Endothelial cell (in vitro differentiated cells): Measurements from ENCODE around the gene DFFB. TPM values are rescaled to one million over a fixed set of nuclear protein-coding genes. Genes with fewer than 3 reads are reported as not detected.
A peak's percentile ranks its signal among the peaks of the same experiment; 100 is the strongest.

Source experiments
- DNase-seq: peaks from one replicate; pipeline ENCODE4 v3.0.0; 2021; ENCODE audit warnings: low spot score
- H3K27ac Mint-ChIP-seq: one replicate; pipeline ENCODE4 v1.8.0; 2021; ENCODE audit warnings: mixed read lengths, inconsistent platforms; ENCODE audit not compliant: unreplicated experiment
- H3K27me3 Mint-ChIP-seq: one replicate; pipeline ENCODE4 v1.8.0; 2021; ENCODE audit warnings: mild to moderate bottlenecking, moderate library complexity, mixed read lengths, inconsistent platforms; ENCODE audit not compliant: unreplicated experiment
- H3K36me3 Mint-ChIP-seq: one replicate; pipeline ENCODE4 v1.8.0; 2021; ENCODE audit warnings: mild to moderate bottlenecking, low read depth, mixed read lengths, inconsistent platforms; ENCODE audit not compliant: unreplicated experiment
- H3K4me1 Mint-ChIP-seq: one replicate; pipeline ENCODE4 v1.8.0; 2021; ENCODE audit warnings: mild to moderate bottlenecking, mixed read lengths, inconsistent platforms; ENCODE audit not compliant: unreplicated experiment
- H3K4me3 Mint-ChIP-seq: one replicate; pipeline ENCODE4 v1.8.0; 2021; ENCODE audit warnings: mild to moderate bottlenecking, mixed read lengths, inconsistent platforms; ENCODE audit not compliant: unreplicated experiment
- H3K9me3 Mint-ChIP-seq: one replicate; pipeline ENCODE4 v1.8.0; 2021; ENCODE audit warnings: mixed read lengths, inconsistent platforms; ENCODE audit not compliant: unreplicated experiment
- total RNA-seq: library from RNA; stranded (reverse); fragmentation: NEBNext Ultra II Directional; extraction: Animal tissue kit (Norgen Biotek cat#: 25700); gene quantifications from one replicate; pipeline ENCODE4 v1.2.1, GENCODE V29; 2021; ENCODE audit not compliant: unreplicated experiment
- TF ChIP-seq, protein P1 (sequence below): fragments of 200-600 bp; sonication (generic); IDR thresholded peaks from one replicate; pipeline ENCODE4 v1.5.0; 2021; ENCODE audit warnings: antibody characterized with exemption; ENCODE audit not compliant: unreplicated experiment

Gene DFFB
- total RNA-seq, 1 donor from 2014 or later = 6.8 TPM

DNA sequence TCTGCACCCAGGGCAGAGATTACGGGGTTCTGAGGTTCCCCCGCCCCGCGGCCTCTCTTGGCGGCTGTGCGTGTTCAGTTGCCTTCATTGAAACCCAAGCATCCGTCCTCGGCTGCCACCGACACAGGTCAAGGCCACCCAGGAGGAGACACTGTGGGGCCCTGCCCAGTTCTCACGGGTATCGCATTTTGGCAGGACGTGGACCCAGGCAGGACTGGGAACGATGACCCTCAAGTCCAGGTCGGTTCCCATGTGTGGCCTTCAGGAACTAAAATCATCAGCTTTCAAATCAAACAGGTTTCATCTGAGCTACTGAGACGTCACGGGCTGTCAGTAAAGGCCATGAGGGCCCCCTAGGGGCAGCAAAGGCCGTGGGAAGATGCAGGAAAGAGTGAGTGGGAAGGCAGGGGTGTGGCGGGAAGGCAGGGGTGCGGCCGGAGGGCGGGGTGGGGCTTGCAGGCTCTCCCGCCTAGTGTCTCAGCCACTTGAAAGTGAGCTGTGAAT is 49.8 kb downstream of the DFFB start:
- Mint-ChIP-seq H3K36me3 (no peaks in the 10 kb centered on the region), H3K4me1 (peaks cover 7% of the 10 kb centered on the region)

GRCh38 chr1:3907621-3908165 is 50.4 kb downstream of the DFFB start:
- DNase-seq = no peak
- no peaks in the 10 kb centered on the region for H3K9me3 Mint-ChIP-seq
- H3K27ac Mint-ChIP-seq = no peak overlapping the region
- TF ChIP-seq, protein P1, sequence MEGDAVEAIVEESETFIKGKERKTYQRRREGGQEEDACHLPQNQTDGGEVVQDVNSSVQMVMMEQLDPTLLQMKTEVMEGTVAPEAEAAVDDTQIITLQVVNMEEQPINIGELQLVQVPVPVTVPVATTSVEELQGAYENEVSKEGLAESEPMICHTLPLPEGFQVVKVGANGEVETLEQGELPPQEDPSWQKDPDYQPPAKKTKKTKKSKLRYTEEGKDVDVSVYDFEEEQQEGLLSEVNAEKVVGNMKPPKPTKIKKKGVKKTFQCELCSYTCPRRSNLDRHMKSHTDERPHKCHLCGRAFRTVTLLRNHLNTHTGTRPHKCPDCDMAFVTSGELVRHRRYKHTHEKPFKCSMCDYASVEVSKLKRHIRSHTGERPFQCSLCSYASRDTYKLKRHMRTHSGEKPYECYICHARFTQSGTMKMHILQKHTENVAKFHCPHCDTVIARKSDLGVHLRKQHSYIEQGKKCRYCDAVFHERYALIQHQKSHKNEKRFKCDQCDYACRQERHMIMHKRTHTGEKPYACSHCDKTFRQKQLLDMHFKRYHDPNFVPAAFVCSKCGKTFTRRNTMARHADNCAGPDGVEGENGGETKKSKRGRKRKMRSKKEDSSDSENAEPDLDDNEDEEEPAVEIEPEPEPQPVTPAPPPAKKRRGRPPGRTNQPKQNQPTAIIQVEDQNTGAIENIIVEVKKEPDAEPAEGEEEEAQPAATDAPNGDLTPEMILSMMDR = no peak
- H3K27me3 Mint-ChIP-seq = peaks cover 8% of the 10 kb centered on the region
- peaks cover 7% of the 10 kb centered on the region for H3K4me1 Mint-ChIP-seq
- H3K36me3 Mint-ChIP-seq = no peaks in the 10 kb centered on the region
- no peak overlapping the region for H3K4me3 Mint-ChIP-seq

More for the DNA sequence above, 49.8 kb downstream of the DFFB start:
- no peak overlapping the region for H3K4me3 Mint-ChIP-seq
- no peaks in the 10 kb centered on the region for H3K9me3 Mint-ChIP-seq
- peak; percentile 35 for DNase-seq
- H3K27ac Mint-ChIP-seq = no peak overlapping the region
- peaks cover 8% of the 10 kb centered on the region for H3K27me3 Mint-ChIP-seq
- TF ChIP-seq, protein P1 = no peak

DNA sequence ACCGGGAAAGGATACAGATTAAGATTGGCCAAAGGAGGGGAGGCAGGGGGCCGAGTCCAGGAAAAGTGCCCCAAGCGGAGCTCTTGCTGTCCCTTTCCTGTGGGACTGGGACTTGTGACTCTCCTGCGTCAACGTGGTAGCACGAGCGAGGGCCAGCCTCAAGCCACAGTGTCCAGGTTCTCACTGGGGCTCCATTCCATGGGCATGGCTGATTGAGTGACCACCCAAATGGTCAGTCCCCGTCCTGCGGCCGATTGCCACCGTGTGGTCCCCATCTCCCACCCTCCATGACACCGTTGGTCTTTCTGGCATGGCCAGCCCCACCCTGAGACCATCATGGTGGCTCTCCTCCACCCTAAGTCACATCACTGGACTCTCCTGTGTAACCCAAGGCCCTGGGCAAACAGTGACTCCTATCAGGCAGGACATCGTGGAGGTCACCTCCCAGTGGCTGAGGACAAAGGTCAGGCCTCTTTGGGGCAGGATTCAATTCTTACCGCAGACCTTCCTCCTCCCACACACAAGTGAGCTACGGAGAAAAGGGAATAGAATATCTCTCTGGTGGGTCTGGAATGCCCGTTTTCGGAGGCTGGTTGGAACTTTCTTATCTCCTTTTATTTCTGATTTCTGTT is 51.7 kb downstream of the DFFB start:
- H3K4me1 Mint-ChIP-seq = no peaks in the 10 kb centered on the region
- H3K27ac Mint-ChIP-seq = no peak overlapping the region
- peaks cover 6% of the 10 kb centered on the region for H3K27me3 Mint-ChIP-seq
- TF ChIP-seq, protein P1 = no peak
- DNase-seq = no peak
- no peaks in the 10 kb centered on the region for H3K36me3 Mint-ChIP-seq
- no peaks in the 10 kb centered on the region for H3K9me3 Mint-ChIP-seq
- no peak overlapping the region for H3K4me3 Mint-ChIP-seq

GRCh38 chr1:3909615-3910014 is 52.3 kb downstream of the DFFB start:
- TF ChIP-seq, protein P1 = no peak
- no peak overlapping the region for H3K27ac Mint-ChIP-seq
- no peaks in the 10 kb centered on the region for H3K9me3 Mint-ChIP-seq
- no peaks in the 10 kb centered on the region for H3K4me1 Mint-ChIP-seq
- H3K36me3 Mint-ChIP-seq = no peaks in the 10 kb centered on the region
- H3K4me3 Mint-ChIP-seq = no peak overlapping the region
- DNase-seq = no peak
- peaks cover 7% of the 10 kb centered on the region for H3K27me3 Mint-ChIP-seq

DNA sequence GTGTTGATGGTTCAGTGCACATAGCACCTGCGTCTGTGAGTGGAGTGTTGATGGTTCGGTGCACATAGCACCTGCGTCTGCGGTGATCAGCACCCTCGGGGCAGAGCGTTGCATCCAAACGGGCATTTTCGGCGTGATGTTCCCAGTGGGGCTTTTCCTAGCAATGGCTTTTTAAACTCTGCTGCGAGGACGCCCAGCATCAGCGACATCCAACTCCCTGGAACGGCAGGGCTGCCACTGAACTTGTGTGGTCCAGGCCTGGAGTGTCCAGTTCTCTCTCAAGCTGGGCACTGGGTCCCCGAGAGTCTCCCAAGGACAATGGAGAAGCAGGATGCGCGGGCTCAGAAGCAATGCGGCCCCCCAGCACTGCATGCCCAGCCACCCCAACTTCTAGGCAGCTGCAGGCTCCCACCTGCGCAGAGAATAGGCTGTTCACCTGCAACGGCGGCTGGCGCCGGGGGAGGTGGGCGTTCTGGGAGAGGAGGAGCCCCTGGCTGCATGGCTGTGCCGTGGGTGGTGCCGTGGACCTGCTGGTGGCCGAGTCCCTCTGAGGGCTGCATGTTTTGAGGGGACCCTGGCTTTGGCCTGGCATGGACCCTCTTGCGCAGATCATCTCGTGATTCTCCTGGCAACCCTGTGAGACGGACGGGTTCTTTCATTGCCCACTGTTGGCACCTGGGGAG is 52.9 kb downstream of the DFFB start:
- Mint-ChIP-seq H3K27me3 (peaks cover 7% of the 10 kb centered on the region), H3K4me3 (no peak overlapping the region), H3K27ac (no peak overlapping the region), H3K4me1 (no peaks in the 10 kb centered on the region), H3K36me3 (no peaks in the 10 kb centered on the region), H3K9me3 (no peaks in the 10 kb centered on the region)
- DNase-seq = no peak
- TF ChIP-seq, protein P1 = no peak
